A673 (cell line): ENCODE data around the gene KIAA0825.

Experiments used
- CTCF ChIP-seq: fragments of 300-800, 200-600 bp; sonication (generic); conservative IDR thresholded peaks from 2 replicates; pipeline ENCODE4 v1.5.1; 2017; ENCODE audit warnings: low read depth, mild to moderate bottlenecking, antibody characterized with exemption, low read length, moderate library complexity, mixed read lengths
- EZH2 ChIP-seq: fragments of 200-600 bp; sonication (generic); IDR thresholded peaks from 2 replicates; pipeline ENCODE4 v1.6.1; 2017; ENCODE audit warnings: borderline replicate concordance, low read depth, mild to moderate bottlenecking, mixed read lengths, antibody characterized with exemption, low read length; ENCODE audit not compliant: poor library complexity, severe bottlenecking

- no peak for TF ChIP-seq CTCF
- no peak for TF ChIP-seq EZH2
Observed at GRCh38 chr5:94161801-94162200, 456.6 kb downstream of the KIAA0825 start.
